HepG2 (cell line): Measurements from ENCODE around the gene HDLBP. TPM values are rescaled to one million over a fixed set of nuclear protein-coding genes. Genes with fewer than 3 reads are reported as not detected.

Source experiments
- ATAC-seq: fragments of 200-7000 bp; cut with Tn5 transposase; 3 replicates; pipeline ENCODE4 v1.9.1; 2020; ENCODE audit warnings: mild to moderate bottlenecking, moderate library complexity
- BruUV-seq: library from RNA; stranded (reverse); fragments of 400-500 nt; replicated peaks from 2 replicates; lab custom pipeline; 2021; lab: Mats Ljungman, UMichigan
- CTCF ChIA-PET: fragments of 300-600 bp; formaldehyde crosslinking; extraction: SDS; loops from one replicate; lab custom pipeline; 2021; ENCODE audit warnings: low total read pairs, inconsistent platforms, low intra/inter-chr PET ratio; lab: Yijun Ruan, JAX
- POLR2A ChIA-PET: fragments of 350-600 bp; sonication (Branson Sonifier 250); formaldehyde crosslinking; loops from one replicate; lab custom pipeline; 2020; ENCODE audit warnings: antibody characterized with exemption, inconsistent platforms; lab: Yijun Ruan, JAX
- DNase-seq: peaks from one replicate; pipeline ENCODE4 v3.0.0-alpha.2; 2015; ENCODE audit warnings: low spot score
- FAIRE-seq: peaks from 3 replicates; lab custom pipeline; 2011; peaks lifted over from hg19 to GRCh38; lab: Jason Lieb, UNC
- H2AFZ ChIP-seq: one replicate; pipeline ENCODE4 v1.6.1; 2011; ENCODE audit warnings: low read length, inconsistent platforms
- H3K27ac ChIP-seq: fragments of 300-600 bp; 3 replicates; pipeline ENCODE4 v1.8.0; 2011; ENCODE audit warnings: mixed run types, mild to moderate bottlenecking, mixed read lengths, low read length, inconsistent platforms; ENCODE audit not compliant: insufficient read depth; ENCODE audit errors: extremely low read length
- H3K27me3 ChIP-seq, 2 experiments: fragments of 200-600 bp in 1 of 2; 2 replicates in 1 of 2; 3 replicates in 1 of 2; pipeline versions ENCODE4 v1.6.0 to v1.8.0; 2011; ENCODE audit warnings: low read length in 2 of 2, mild to moderate bottlenecking in 2 of 2, moderate library complexity in 2 of 2, inconsistent platforms in 1 of 2; ENCODE audit not compliant: insufficient read depth in 2 of 2, control insufficient read depth in 1 of 2
- H3K36me3 ChIP-seq, 2 experiments: fragments of 200-600 bp in 1 of 2; replicated peaks in 1 of 2; 2 replicates in 1 of 2; 3 replicates in 1 of 2; pipeline versions ENCODE4 v1.5.1 to v1.8.0; 2011; ENCODE audit warnings: low read length in 2 of 2, inconsistent platforms in 1 of 2; ENCODE audit not compliant: insufficient read depth in 2 of 2, control insufficient read depth in 1 of 2
- H3K4me1 ChIP-seq: 2 replicates; pipeline ENCODE4 v1.5.1; 2012; ENCODE audit warnings: low read length, inconsistent platforms; ENCODE audit not compliant: insufficient read depth
- H3K4me2 ChIP-seq: 2 replicates; pipeline ENCODE4 v1.6.0; 2011; ENCODE audit warnings: low read depth, low read length, inconsistent platforms
- H3K4me3 ChIP-seq, 3 experiments: fragments of 200-600 bp in 1 of 3; sonication (generic), shearing (Covaris generic) in 1 of 3; replicated peaks in 1 of 3; 2 replicates each; pipeline ENCODE4 v1.5.1; 2011 to 2016; ENCODE audit warnings: low read length in 3 of 3, inconsistent platforms in 2 of 3, low read depth in 2 of 3, mild to moderate bottlenecking in 2 of 3, control low read depth in 1 of 3, mixed read lengths in 1 of 3; ENCODE audit not compliant: insufficient read depth in 1 of 3
- H3K79me2 ChIP-seq: one replicate; pipeline ENCODE4 v1.6.1; 2011; ENCODE audit warnings: low read length, inconsistent platforms; ENCODE audit not compliant: insufficient read depth
- H3K9ac ChIP-seq: 2 replicates; pipeline ENCODE4 v1.6.0; 2011; ENCODE audit warnings: mild to moderate bottlenecking, low read depth, low read length, inconsistent platforms; ENCODE audit not compliant: insufficient read depth
- H3K9me3 ChIP-seq: 2 replicates; pipeline ENCODE4 v1.5.1; 2012; ENCODE audit warnings: mild to moderate bottlenecking, low read length
- H4K20me1 ChIP-seq: 2 replicates; pipeline ENCODE4 v1.6.0; 2011; ENCODE audit warnings: inconsistent platforms, mild to moderate bottlenecking, low read length, moderate library complexity; ENCODE audit not compliant: insufficient read depth
- AGO1 ChIP-seq: fragments of 200-400 bp; formaldehyde crosslinking; IDR thresholded peaks from 2 replicates; pipeline ENCODE4 v1.6.1; 2017; ENCODE audit warnings: mild to moderate bottlenecking, low read depth, low read length, moderate library complexity; ENCODE audit not compliant: poor library complexity, severe bottlenecking
- FOXP1 ChIP-seq, 2 experiments: fragments of 450-650 bp in 1 of 2; IDR thresholded peaks; 2 replicates each; pipeline ENCODE4 v1.6.1; 2017 to 2018; ENCODE audit warnings: antibody characterized with exemption in 1 of 2
- NR2F2 ChIP-seq: IDR thresholded peaks from 2 replicates; pipeline ENCODE4 v1.6.1; 2012; ENCODE audit warnings: low read depth, inconsistent platforms, borderline replicate concordance
- POLR2AphosphoS5 ChIP-seq: IDR thresholded peaks from 2 replicates; pipeline ENCODE4 v1.6.1; 2012; ENCODE audit warnings: low read depth, low read length
- POLR2G ChIP-seq: fragments of 200-400 bp; formaldehyde crosslinking; IDR thresholded peaks from 2 replicates; pipeline ENCODE4 v1.6.1; 2018; ENCODE audit warnings: mild to moderate bottlenecking, low read depth, low read length, moderate library complexity
- SRSF9 ChIP-seq: fragments of 200-400 bp; formaldehyde crosslinking; IDR thresholded peaks from 2 replicates; pipeline ENCODE4 v1.6.1; 2018; ENCODE audit warnings: borderline replicate concordance, mild to moderate bottlenecking, low read depth, low read length; ENCODE audit not compliant: insufficient read depth, poor library complexity, severe bottlenecking
- ZKSCAN5 ChIP-seq: sonication (generic); formaldehyde crosslinking; IDR thresholded peaks from 2 replicates; pipeline ENCODE4 v1.5.1; 2020; ENCODE audit warnings: mild to moderate bottlenecking, missing genetic modification reagents
- ZNF556 ChIP-seq: sonication (generic); formaldehyde crosslinking; IDR thresholded peaks from 2 replicates; pipeline ENCODE4 v1.4.0; 2020; ENCODE audit warnings: mild to moderate bottlenecking, missing genetic modification reagents, borderline replicate concordance
- WGBS: methylation state at CpG from one replicate; pipeline ENCODE4 v1.1.6; 2017; ENCODE audit warnings: low lambda C conversion rate; 5-methylcytosine and 5-hydroxymethylcytosine counted together
- in situ Hi-C: cut with HindIII; loops from 2 replicates; pipeline ENCODE4 v1.10.0; 2017; ENCODE audit warnings: low pct_unique_long_range_greater_than_20kb; ENCODE audit not compliant: extremely low pct_ligation_motif_present
- intact Hi-C: fragments of 100-400 bp; cut with micrococcal nuclease; formaldehyde crosslinking; loops from one replicate; pipeline ENCODE4 v1.10.0; 2022; ENCODE audit not compliant: unreplicated experiment
- polyA plus RNA-seq, 8 experiments: library from polyadenylated mRNA; depleted of rRNA in 3 of 8; stranded (reverse) in 7 of 8; unstranded in 1 of 8; fragments of >200 nt; fragmentation: Illumina TruSeq in 4 of 8; extraction: Trizol in 4 of 8; gene quantifications; 2 replicates each; pipeline versions ENCODE4 v1.2.1 to v1.2.3, GENCODE V29; 2011 to 2016; ENCODE audit warnings: low read depth in 4 of 8, missing spikeins in 1 of 8, mixed read lengths in 1 of 8; ENCODE audit not compliant: insufficient read depth in 1 of 8
- total RNA-seq, 5 experiments: library from RNA; depleted of rRNA; stranded (reverse); fragments of >200 nt; fragmentation: Illumina TruSeq; extraction: Trizol; gene quantifications; 2 replicates each; pipeline ENCODE4 v1.2.3, GENCODE V29; 2016; ENCODE audit warnings: low read depth in 1 of 5
- TF ChIP-seq, protein P1 (sequence below): sonication (generic); formaldehyde crosslinking; IDR thresholded peaks from 2 replicates; pipeline ENCODE4 v1.4.0; 2020; ENCODE audit warnings: missing genetic modification reagents, mild to moderate bottlenecking, borderline replicate concordance
- TF ChIP-seq, protein P2 (sequence below): sonication (generic); formaldehyde crosslinking; IDR thresholded peaks from 2 replicates; pipeline ENCODE4 v1.4.0; 2020; ENCODE audit warnings: missing genetic modification reagents
- TF ChIP-seq, protein P3 (sequence below): IDR thresholded peaks from 2 replicates; pipeline ENCODE4 v1.6.1; 2016; ENCODE audit warnings: mild to moderate bottlenecking, missing biosample characterization, missing genetic modification reagents

Gene HDLBP
- total and polyA plus RNA-seq, 2 of the 13 experiments (the other 11 are each of a cell fraction or from before 2014, with no cell fraction given) = 464 to 707 TPM

DNA sequence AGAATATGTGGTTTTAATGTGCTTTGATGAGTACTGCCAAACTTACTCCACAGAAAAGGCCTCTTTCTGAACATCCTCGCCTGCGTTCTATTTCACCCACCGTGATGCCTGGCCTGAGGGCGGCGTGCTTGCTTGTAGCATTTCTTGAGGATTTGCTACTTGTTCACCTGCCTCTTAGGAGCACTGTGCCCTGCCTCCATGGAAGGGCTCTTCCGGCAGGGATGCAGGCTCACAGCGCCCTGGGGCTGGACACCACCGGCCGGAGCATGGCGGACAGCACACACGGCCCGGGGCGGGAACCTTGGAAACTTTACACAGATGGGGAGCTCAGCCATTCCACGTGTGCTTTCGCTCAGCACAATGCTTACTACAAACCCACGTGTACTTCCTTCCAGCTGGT is 89.9 kb downstream of the HDLBP start:
- FAIRE-seq (no peak), DNase-seq (no peak), ATAC-seq (no peak)
- POLR2A ChIA-PET = interaction anchor here (2.0 to 4.3 kb wide), 3 partner anchors 89 to 368 kb away, joined by 6 to 21 read pairs (median 8); partner anchors contain the start of genes HDLBP and SEPTIN2
- WGBS = 98% methylated on average over 16 of the region's 16 CpGs
- Histone ChIP-seq H3K79me2 (peaks cover 28% of the 10 kb centered on the region), H3K27ac (peak overlapping the region; percentile 78), H3K36me3 (peaks cover 28 to 52% of the 10 kb centered on the region in 2 experiments), H3K9me3 (no peaks in the 10 kb centered on the region), H3K4me1 (peaks cover 57% of the 10 kb centered on the region), H3K27me3 (no peaks in the 10 kb centered on the region), H3K4me3 (no peak overlapping the region), H2AFZ (no peak overlapping the region), H3K4me2 (no peak overlapping the region), H4K20me1 (peaks cover 24% of the 10 kb centered on the region; the same call in 1 of the 2 replicates), H3K9ac (no peak overlapping the region)
- BruUV-seq = no TSS peak
- CTCF ChIA-PET = no interaction called here
- intact Hi-C loops = loop anchor here (10.0 kb wide), 1 partner anchor 371 kb away; no protein-coding TSS in a partner anchor
- in situ Hi-C loops = no loop called here
- TF ChIP-seq AGO1 = peak; percentile 16
- TF ChIP-seq, protein P1, sequence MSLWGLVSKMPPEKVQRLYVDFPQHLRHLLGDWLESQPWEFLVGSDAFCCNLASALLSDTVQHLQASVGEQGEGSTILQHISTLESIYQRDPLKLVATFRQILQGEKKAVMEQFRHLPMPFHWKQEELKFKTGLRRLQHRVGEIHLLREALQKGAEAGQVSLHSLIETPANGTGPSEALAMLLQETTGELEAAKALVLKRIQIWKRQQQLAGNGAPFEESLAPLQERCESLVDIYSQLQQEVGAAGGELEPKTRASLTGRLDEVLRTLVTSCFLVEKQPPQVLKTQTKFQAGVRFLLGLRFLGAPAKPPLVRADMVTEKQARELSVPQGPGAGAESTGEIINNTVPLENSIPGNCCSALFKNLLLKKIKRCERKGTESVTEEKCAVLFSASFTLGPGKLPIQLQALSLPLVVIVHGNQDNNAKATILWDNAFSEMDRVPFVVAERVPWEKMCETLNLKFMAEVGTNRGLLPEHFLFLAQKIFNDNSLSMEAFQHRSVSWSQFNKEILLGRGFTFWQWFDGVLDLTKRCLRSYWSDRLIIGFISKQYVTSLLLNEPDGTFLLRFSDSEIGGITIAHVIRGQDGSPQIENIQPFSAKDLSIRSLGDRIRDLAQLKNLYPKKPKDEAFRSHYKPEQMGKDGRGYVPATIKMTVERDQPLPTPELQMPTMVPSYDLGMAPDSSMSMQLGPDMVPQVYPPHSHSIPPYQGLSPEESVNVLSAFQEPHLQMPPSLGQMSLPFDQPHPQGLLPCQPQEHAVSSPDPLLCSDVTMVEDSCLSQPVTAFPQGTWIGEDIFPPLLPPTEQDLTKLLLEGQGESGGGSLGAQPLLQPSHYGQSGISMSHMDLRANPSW = no peak
- TF ChIP-seq FOXP1 (IDR thresholded peaks at IDR 0.05) = no peak
- no peak for TF ChIP-seq FOXP1 (CRISPR knock-in tag; IDR thresholded peaks at IDR 0.05)
- TF ChIP-seq ZKSCAN5 (CRISPR knock-in tag) = no peak
- 0 out of 2 replicates have a peak, but pooled peaks have one; percentile 6 for TF ChIP-seq NR2F2
- 0 out of 2 replicates have a peak, but pooled peaks have one; percentile 8 for TF ChIP-seq POLR2AphosphoS5
- peak; percentile 47 for TF ChIP-seq POLR2G
- TF ChIP-seq, protein P2, sequence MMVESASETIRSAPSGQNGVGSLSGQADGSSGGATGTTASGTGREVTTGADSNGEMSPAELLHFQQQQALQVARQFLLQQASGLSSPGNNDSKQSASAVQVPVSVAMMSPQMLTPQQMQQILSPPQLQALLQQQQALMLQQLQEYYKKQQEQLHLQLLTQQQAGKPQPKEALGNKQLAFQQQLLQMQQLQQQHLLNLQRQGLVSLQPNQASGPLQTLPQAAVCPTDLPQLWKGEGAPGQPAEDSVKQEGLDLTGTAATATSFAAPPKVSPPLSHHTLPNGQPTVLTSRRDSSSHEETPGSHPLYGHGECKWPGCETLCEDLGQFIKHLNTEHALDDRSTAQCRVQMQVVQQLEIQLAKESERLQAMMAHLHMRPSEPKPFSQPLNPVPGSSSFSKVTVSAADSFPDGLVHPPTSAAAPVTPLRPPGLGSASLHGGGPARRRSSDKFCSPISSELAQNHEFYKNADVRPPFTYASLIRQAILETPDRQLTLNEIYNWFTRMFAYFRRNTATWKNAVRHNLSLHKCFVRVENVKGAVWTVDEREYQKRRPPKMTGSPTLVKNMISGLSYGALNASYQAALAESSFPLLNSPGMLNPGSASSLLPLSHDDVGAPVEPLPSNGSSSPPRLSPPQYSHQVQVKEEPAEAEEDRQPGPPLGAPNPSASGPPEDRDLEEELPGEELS = no peak
- no peak for TF ChIP-seq SRSF9
- no peak for TF ChIP-seq ZNF556 (CRISPR knock-in tag)
- TF ChIP-seq, protein P3, sequence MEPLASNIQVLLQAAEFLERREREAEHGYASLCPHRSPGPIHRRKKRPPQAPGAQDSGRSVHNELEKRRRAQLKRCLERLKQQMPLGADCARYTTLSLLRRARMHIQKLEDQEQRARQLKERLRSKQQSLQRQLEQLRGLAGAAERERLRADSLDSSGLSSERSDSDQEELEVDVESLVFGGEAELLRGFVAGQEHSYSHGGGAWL (CRISPR knock-in tag) = no peak
